Endothelial cell of umbilical vein (primary cell): Measurements from ENCODE around the gene TBC1D5. TPM values are rescaled to one million over a fixed set of nuclear protein-coding genes. Genes with fewer than 3 reads are reported as not detected.

Experiments used
- BruUV-seq: library from RNA; stranded (reverse); fragments of 400-500 nt; replicated peaks from 2 replicates; lab custom pipeline; 2021; lab: Mats Ljungman, UMichigan
- CTCF ChIA-PET: fragments of 300-600, 350-600 bp; sonication (Branson Sonifier 250); formaldehyde crosslinking; loops from one replicate; lab custom pipeline; 2021; ENCODE audit warnings: antibody characterized with exemption, inconsistent platforms; lab: Charles Lee
- POLR2A ChIA-PET: fragments of 300-600, 350-600 bp; sonication (Branson Sonifier 250); formaldehyde crosslinking; loops from one replicate; lab custom pipeline; 2021; ENCODE audit warnings: antibody characterized with exemption, inconsistent platforms; lab: Charles Lee
- DNase-seq: peaks from one replicate; pipeline ENCODE4 v3.0.0-alpha.2; 2011; ENCODE audit warnings: low read depth, low spot score
- FAIRE-seq: peaks from 2 replicates; lab custom pipeline; 2011; peaks lifted over from hg19 to GRCh38; lab: Jason Lieb, UNC
- H2AFZ ChIP-seq: 2 replicates; pipeline ENCODE4 v1.6.0; 2012; ENCODE audit warnings: low read depth, low read length, control low read depth, inconsistent platforms
- H3K27ac ChIP-seq: 2 replicates; pipeline ENCODE4 v1.5.1; 2011; ENCODE audit warnings: low read depth, mild to moderate bottlenecking, control low read depth, low read length, moderate library complexity; ENCODE audit not compliant: insufficient read depth
- H3K27me3 ChIP-seq, 2 experiments: 2 replicates each; pipeline versions ENCODE4 v1.6.0 to v1.6.1; 2011; ENCODE audit warnings: low read length in 2 of 2, mixed read lengths in 1 of 2; ENCODE audit not compliant: control insufficient read depth in 2 of 2, insufficient read depth in 2 of 2
- H3K36me3 ChIP-seq, 2 experiments: 2 replicates in 1 of 2; 3 replicates in 1 of 2; pipeline ENCODE4 v1.5.1; 2011; ENCODE audit warnings: low read length in 2 of 2, mild to moderate bottlenecking in 1 of 2, moderate library complexity in 1 of 2; ENCODE audit not compliant: control insufficient read depth in 2 of 2, insufficient read depth in 2 of 2; ENCODE audit errors: extremely low read depth in 1 of 2
- H3K4me1 ChIP-seq: 3 replicates; pipeline ENCODE4 v1.5.1; 2011; ENCODE audit warnings: mild to moderate bottlenecking, low read length; ENCODE audit not compliant: control insufficient read depth, insufficient read depth; ENCODE audit errors: extremely low read depth
- H3K4me2 ChIP-seq: 2 replicates; pipeline ENCODE4 v1.6.1; 2011; ENCODE audit warnings: low read length, control low read depth, mixed read lengths; ENCODE audit not compliant: insufficient read depth
- H3K4me3 ChIP-seq, 3 experiments: fragments of 200-600 bp in 1 of 3; sonication (generic), shearing (Covaris generic) in 1 of 3; replicated peaks in 1 of 3; 2 replicates each; pipeline ENCODE4 v1.5.1; 2011 to 2016; ENCODE audit warnings: control low read depth in 3 of 3, low read length in 3 of 3, mild to moderate bottlenecking in 2 of 3, inconsistent platforms in 1 of 3, low read depth in 1 of 3, moderate library complexity in 1 of 3; ENCODE audit not compliant: insufficient read depth in 1 of 3
- H3K79me2 ChIP-seq: 2 replicates; pipeline ENCODE4 v1.6.0; 2012; ENCODE audit warnings: low read length, inconsistent platforms; ENCODE audit not compliant: control insufficient read depth, insufficient read depth
- H3K9ac ChIP-seq: replicated peaks from 2 replicates; pipeline ENCODE3; 2011; ENCODE audit warnings: low read length, control low read depth; ENCODE audit not compliant: insufficient read depth; ENCODE audit errors: extremely low read depth
- H3K9me1 ChIP-seq: replicated peaks from 3 replicates; pipeline ENCODE4 v1.6.0; 2011; ENCODE audit warnings: mild to moderate bottlenecking, low read length; ENCODE audit not compliant: control insufficient read depth, insufficient read depth; ENCODE audit errors: extremely low read depth
- H3K9me3 ChIP-seq: replicated peaks from 2 replicates; pipeline ENCODE4 v1.5.1; 2012; ENCODE audit warnings: low read length, inconsistent platforms; ENCODE audit not compliant: control insufficient read depth, insufficient read depth
- H4K20me1 ChIP-seq: replicated peaks from 2 replicates; pipeline ENCODE3; 2011; ENCODE audit warnings: mild to moderate bottlenecking, low read length; ENCODE audit not compliant: control insufficient read depth, insufficient read depth; ENCODE audit errors: extremely low read depth
- CTCF ChIP-seq, 2 donors: IDR thresholded peaks; 1 replicate in 1 of 2; 2 replicates in 1 of 2; pipeline ENCODE4 v1.5.1; 2011; ENCODE audit warnings: low read length in 2 of 2, mild to moderate bottlenecking in 2 of 2, moderate library complexity in 2 of 2, control low read depth in 1 of 2, inconsistent platforms in 1 of 2, low read depth in 1 of 2; ENCODE audit not compliant: insufficient read depth in 1 of 2; ENCODE audit errors: extremely low read depth in 1 of 2
- EZH2 ChIP-seq: IDR thresholded peaks from 2 replicates; pipeline ENCODE4 v1.6.1; 2012; ENCODE audit warnings: borderline replicate concordance, low read depth, mild to moderate bottlenecking, moderate library complexity, low read length, inconsistent platforms; ENCODE audit not compliant: severe bottlenecking
- FOS ChIP-seq: IDR thresholded peaks from 2 replicates; pipeline ENCODE4 v1.6.1; 2011; ENCODE audit warnings: mild to moderate bottlenecking, low read length, moderate library complexity, borderline replicate concordance; ENCODE audit not compliant: insufficient read depth
- GATA2 ChIP-seq: IDR thresholded peaks from 2 replicates; pipeline ENCODE4 v1.7.0; 2011; ENCODE audit warnings: low read depth, mild to moderate bottlenecking, moderate library complexity, mixed read lengths, low read length; ENCODE audit not compliant: insufficient read length, insufficient read depth
- JUN ChIP-seq: IDR thresholded peaks from 2 replicates; pipeline ENCODE4 v1.6.1; 2011; ENCODE audit warnings: borderline replicate concordance, low read depth; ENCODE audit not compliant: insufficient read length, insufficient read depth
- MYC ChIP-seq: IDR thresholded peaks from one replicate; pipeline ENCODE4 v1.6.1; 2011; ENCODE audit warnings: mild to moderate bottlenecking, low read depth, low read length
- POLR2A ChIP-seq: IDR thresholded peaks from 2 replicates; pipeline ENCODE4 v1.6.1; 2012; ENCODE audit warnings: low read depth, mild to moderate bottlenecking, control low read depth, low read length
- POLR2AphosphoS5 ChIP-seq: IDR thresholded peaks from 2 replicates; pipeline ENCODE4 v1.6.1; 2012; ENCODE audit warnings: low read depth, mild to moderate bottlenecking, control low read depth, low read length, moderate library complexity; ENCODE audit not compliant: insufficient read depth
- dilution Hi-C: fragments of 300-500 bp; cut with MboI; formaldehyde crosslinking; loops from one replicate; pipeline ENCODE4 v1.15.0; 2019; ENCODE audit warnings: low sequenced_read_pairs; ENCODE audit not compliant: extremely low pct_ligation_motif_present
- intact Hi-C: fragments of 100-400 bp; cut with micrococcal nuclease; formaldehyde crosslinking; loops from one replicate; pipeline ENCODE4 v1.10.0; 2022
- polyA plus RNA-seq, 4 experiments: library from polyadenylated mRNA; depleted of rRNA in 3 of 4; stranded (reverse) in 3 of 4; unstranded in 1 of 4; fragments of >200 nt; gene quantifications; 2 replicates each; pipeline versions ENCODE4 v1.2.1 to v1.2.3, GENCODE V29; 2011 to 2012; ENCODE audit warnings: missing spikeins in 1 of 4
- total RNA-seq: library from RNA; stranded (reverse); gene quantifications from 2 replicates; pipeline ENCODE4 v1.2.3, GENCODE V29; 2021
- TF ChIP-seq, protein P1 (sequence below): IDR thresholded peaks from 2 replicates; pipeline ENCODE4 v1.6.1; 2011; ENCODE audit not compliant: insufficient read depth, insufficient read length

The TBC1D5 gene
- total and polyA plus RNA-seq, 2 donors (not counting 3 experiments of a cell fraction or from before 2014, with no cell fraction given): 17.5 to 44.7 TPM

GRCh38 chr3:17300441-17300840 is 442.0 kb downstream of the TBC1D5 start:
- CTCF ChIA-PET: no interaction called here
- POLR2A ChIA-PET: no interaction called here
- no peak overlapping the region for H3K27ac ChIP-seq
- H3K36me3 ChIP-seq: no peaks in the 10 kb centered on the region
- FAIRE-seq: no peak
- no TSS peak for BruUV-seq
- peak; percentile 57 for DNase-seq
- TF ChIP-seq MYC (no peak), CTCF (IDR thresholded peaks at IDR 0.05; ENCODE audit: extremely low read depth in 1 of 2, insufficient read depth in 1 of 2, low read depth in 1 of 2, low read length in 2 of 2) (no peak), POLR2A (no peak), JUN (no peak), EZH2 (no peak), GATA2 (no peak), POLR2AphosphoS5 (no peak), FOS (no peak)
- TF ChIP-seq, protein P1, sequence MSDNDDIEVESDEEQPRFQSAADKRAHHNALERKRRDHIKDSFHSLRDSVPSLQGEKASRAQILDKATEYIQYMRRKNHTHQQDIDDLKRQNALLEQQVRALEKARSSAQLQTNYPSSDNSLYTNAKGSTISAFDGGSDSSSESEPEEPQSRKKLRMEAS: no peak
- H3K27me3 ChIP-seq: no peaks in the 10 kb centered on the region
- dilution Hi-C loops (no loop called here), intact Hi-C loops (no loop called here)
- no peaks in the 10 kb centered on the region for H3K9me1 ChIP-seq
- no peak overlapping the region for H3K9ac ChIP-seq
- no peaks in the 10 kb centered on the region for H3K79me2 ChIP-seq
- no peak overlapping the region for H3K4me2 ChIP-seq
- H3K4me1 ChIP-seq: peaks cover 2% of the 10 kb centered on the region
- H4K20me1 ChIP-seq: no peaks in the 10 kb centered on the region
- H2AFZ ChIP-seq: no peak overlapping the region
- no peaks in the 10 kb centered on the region for H3K9me3 ChIP-seq
- H3K4me3 ChIP-seq: no peak overlapping the region
